Measurements from ENCODE around the gene GTF2F2.
"Not testable (repeated sequence)": the region's sequence is repeated elsewhere in the genome, so short reads cannot be mapped to it uniquely, and the experiment has no call there.

The GTF2F2 gene

DNA sequence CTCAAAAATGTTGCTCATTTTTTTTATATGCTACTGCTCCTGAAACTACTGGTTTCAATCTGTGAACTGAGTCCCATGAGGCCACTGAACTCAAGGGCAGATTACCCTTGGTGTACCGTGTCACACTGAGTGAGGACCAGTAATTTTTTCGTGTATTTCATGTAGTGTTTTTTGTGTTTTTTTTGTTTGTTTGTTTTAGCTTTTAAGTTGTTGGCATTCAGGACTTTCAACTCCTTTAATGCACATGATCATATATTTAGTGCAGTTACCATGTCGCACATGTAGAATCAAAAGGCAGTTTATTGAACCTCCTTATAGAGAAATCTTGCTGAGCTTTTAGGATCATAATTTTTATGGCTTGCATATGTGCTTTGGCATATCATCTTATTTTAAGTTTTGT lies 162.7 kb downstream of the GTF2F2 start:
- H3K27ac ChIP-seq (ENCODE audit: low read depth, low read length) = no peak overlapping the region
- no peaks in the 10 kb centered on the region for H3K27me3 ChIP-seq (ENCODE audit: insufficient read depth, low read length)
- no peak overlapping the region for H3K4me3 ChIP-seq (ENCODE audit: low read depth, low read length)
- H3K79me2 ChIP-seq (ENCODE audit: control insufficient read depth, insufficient read depth, low read length, unreplicated experiment) = no peaks in the 10 kb centered on the region
- H3K4me1 ChIP-seq (ENCODE audit: control insufficient read depth, insufficient read depth, low read length, unreplicated experiment) = peaks cover 12% of the 10 kb centered on the region
- no peak overlapping the region for H2AFZ ChIP-seq (ENCODE audit: low read length, unreplicated experiment)
- H3K36me3 ChIP-seq (ENCODE audit: insufficient read depth, low read length) = no peaks in the 10 kb centered on the region

DNA sequence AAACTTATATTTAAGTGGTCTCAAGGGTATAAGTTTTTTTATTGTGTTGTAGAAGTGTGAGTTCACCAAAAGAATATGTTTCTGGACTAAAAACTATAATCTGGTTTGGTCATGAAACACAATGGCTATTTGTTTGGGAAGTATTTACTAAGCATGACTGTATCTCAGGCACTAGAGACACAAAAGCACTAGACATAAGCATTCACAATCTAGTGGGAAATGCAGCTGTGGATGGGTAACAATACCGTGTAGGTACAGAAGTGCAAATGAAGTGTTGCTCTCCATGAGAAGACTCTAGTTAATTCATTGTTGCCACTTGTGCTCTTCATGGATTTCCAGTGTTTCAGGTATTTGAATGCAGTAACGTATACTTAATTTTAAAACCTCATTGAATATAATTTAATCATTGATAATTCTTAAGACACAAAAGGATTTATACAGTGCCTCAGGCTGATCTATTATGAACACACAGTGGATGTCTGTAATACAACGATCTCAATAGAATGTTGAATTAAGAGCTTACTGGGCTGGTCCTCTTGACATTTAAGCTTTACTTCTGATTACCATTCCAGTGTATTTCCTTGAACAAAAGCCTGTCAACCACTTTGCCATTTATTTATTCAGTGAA lies 169.7 kb downstream of the GTF2F2 start:
- H3K27me3 ChIP-seq (ENCODE audit: insufficient read depth, low read length) = no peaks in the 10 kb centered on the region
- no peak overlapping the region for H2AFZ ChIP-seq (ENCODE audit: low read length, unreplicated experiment)
- H3K79me2 ChIP-seq (ENCODE audit: control insufficient read depth, insufficient read depth, low read length, unreplicated experiment) = no peaks in the 10 kb centered on the region
- H3K36me3 ChIP-seq (ENCODE audit: insufficient read depth, low read length) = no peaks in the 10 kb centered on the region
- no peak overlapping the region for H3K27ac ChIP-seq (ENCODE audit: low read depth, low read length)
- no peaks in the 10 kb centered on the region for H3K4me1 ChIP-seq (ENCODE audit: control insufficient read depth, insufficient read depth, low read length, unreplicated experiment)
- no peak overlapping the region for H3K4me3 ChIP-seq (ENCODE audit: low read depth, low read length)

DNA sequence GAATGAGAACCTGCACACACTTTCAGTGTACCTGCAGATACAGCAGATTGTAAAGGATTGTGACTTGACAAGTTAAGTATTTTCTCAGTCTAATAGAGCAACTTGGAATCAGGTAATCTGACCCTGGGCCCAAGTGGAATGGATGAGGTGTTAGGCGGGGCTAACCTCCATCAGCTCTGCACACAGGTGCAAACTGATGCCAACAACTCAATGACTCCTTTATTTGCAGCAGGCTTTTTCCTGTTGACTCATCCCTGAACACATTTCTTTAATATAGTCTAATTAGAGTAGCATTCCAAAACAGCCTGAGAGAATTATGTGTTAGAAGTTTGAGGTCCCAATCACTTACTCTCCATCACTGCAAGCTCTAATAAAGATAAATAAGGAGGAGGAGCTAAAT lies 171.9 kb downstream of the GTF2F2 start:
- Histone ChIP-seq H3K4me3 (ENCODE audit: low read depth, low read length) (no peak overlapping the region), H3K36me3 (ENCODE audit: insufficient read depth, low read length) (no peaks in the 10 kb centered on the region), H3K79me2 (ENCODE audit: control insufficient read depth, insufficient read depth, low read length, unreplicated experiment) (no peaks in the 10 kb centered on the region), H3K4me1 (ENCODE audit: control insufficient read depth, insufficient read depth, low read length, unreplicated experiment) (no peaks in the 10 kb centered on the region), H2AFZ (ENCODE audit: low read length, unreplicated experiment) (no peak overlapping the region), H3K27me3 (ENCODE audit: insufficient read depth, low read length) (no peaks in the 10 kb centered on the region), H3K27ac (ENCODE audit: low read depth, low read length) (no peak overlapping the region)

GRCh38 chr13:45295536-45295935 lies 175.2 kb downstream of the GTF2F2 start:
- Histone ChIP-seq H3K4me1 (ENCODE audit: control insufficient read depth, insufficient read depth, low read length, unreplicated experiment) (peaks cover 7% of the 10 kb centered on the region), H3K27me3 (ENCODE audit: insufficient read depth, low read length) (no peaks in the 10 kb centered on the region), H3K36me3 (ENCODE audit: insufficient read depth, low read length) (no peaks in the 10 kb centered on the region), H3K79me2 (ENCODE audit: control insufficient read depth, insufficient read depth, low read length, unreplicated experiment) (no peaks in the 10 kb centered on the region), H3K4me3 (ENCODE audit: low read depth, low read length) (no peak overlapping the region), H2AFZ (ENCODE audit: low read length, unreplicated experiment) (no peak overlapping the region), H3K27ac (ENCODE audit: low read depth, low read length) (no peak overlapping the region)

DNA sequence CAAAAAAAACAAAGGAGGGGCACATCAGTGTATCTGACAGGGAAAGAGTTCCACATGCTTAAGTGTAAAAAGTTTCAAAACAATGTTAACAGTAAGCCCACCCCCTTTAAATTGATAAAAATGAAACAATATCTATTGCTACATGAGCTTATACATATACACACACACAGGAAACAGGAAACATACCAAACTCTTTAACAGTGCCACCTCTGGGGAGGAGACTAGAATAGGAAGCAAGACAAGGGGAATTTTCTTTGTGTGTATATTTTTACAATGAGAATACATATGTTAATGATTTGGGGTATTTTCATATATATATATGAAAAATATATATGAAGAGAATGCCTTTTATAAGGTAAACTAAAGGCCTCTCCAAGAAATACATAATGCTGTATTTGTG lies 175.9 kb downstream of the GTF2F2 start:
- H3K4me1 ChIP-seq (ENCODE audit: control insufficient read depth, insufficient read depth, low read length, unreplicated experiment) = peaks cover 7% of the 10 kb centered on the region
- H3K4me3 ChIP-seq (ENCODE audit: low read depth, low read length) = no peak overlapping the region
- no peaks in the 10 kb centered on the region for H3K27me3 ChIP-seq (ENCODE audit: insufficient read depth, low read length)
- no peak overlapping the region for H3K27ac ChIP-seq (ENCODE audit: low read depth, low read length)
- H2AFZ ChIP-seq (ENCODE audit: low read length, unreplicated experiment) = no peak overlapping the region
- no peaks in the 10 kb centered on the region for H3K36me3 ChIP-seq (ENCODE audit: insufficient read depth, low read length)
- H3K79me2 ChIP-seq (ENCODE audit: control insufficient read depth, insufficient read depth, low read length, unreplicated experiment) = no peaks in the 10 kb centered on the region

DNA sequence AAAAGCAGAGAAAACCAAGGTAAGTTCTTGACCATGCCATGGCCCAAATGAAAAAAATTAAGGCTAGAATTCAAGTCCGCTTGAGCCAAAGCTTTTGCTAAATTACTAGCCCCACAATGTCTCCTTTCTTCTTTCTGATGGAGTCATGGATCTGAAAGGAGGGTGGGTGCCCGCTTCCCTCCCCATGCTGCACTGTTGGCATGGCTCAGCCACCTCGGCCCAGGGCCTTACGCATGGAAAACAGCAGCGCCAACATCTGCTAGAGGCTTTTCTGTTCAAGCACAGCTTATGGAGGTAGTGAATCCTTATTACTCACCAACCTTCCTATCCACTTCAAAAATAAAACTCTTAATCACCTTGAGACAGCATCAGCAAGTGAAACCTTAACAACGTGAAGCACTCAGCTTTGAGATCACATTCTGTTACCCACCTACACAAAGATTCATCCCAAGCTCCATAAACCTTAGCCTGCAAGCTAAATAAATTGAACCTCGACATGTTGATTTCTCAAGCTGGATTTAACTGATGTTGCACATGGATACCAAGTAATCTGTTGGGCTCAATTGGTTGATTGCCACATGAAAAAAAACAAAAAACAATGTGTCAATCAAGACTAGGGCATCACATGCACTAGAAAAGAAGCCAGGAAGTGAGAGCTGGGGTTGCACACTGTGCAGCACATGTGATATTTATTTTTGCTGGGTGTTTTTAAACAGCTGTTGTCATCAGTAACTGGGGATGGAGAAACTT lies 177.3 kb downstream of the GTF2F2 start:
- no peaks in the 10 kb centered on the region for H3K27me3 ChIP-seq (ENCODE audit: insufficient read depth, low read length)
- no peak overlapping the region for H2AFZ ChIP-seq (ENCODE audit: low read length, unreplicated experiment)
- H3K4me1 ChIP-seq (ENCODE audit: control insufficient read depth, insufficient read depth, low read length, unreplicated experiment) = peaks cover 7% of the 10 kb centered on the region
- no peaks in the 10 kb centered on the region for H3K36me3 ChIP-seq (ENCODE audit: insufficient read depth, low read length)
- H3K4me3 ChIP-seq (ENCODE audit: low read depth, low read length) = no peak overlapping the region
- H3K27ac ChIP-seq (ENCODE audit: low read depth, low read length) = no peak overlapping the region
- no peaks in the 10 kb centered on the region for H3K79me2 ChIP-seq (ENCODE audit: control insufficient read depth, insufficient read depth, low read length, unreplicated experiment)

- no peak overlapping the region for H3K27ac ChIP-seq (ENCODE audit: low read depth, low read length)
- no peaks in the 10 kb centered on the region for H3K79me2 ChIP-seq (ENCODE audit: control insufficient read depth, insufficient read depth, low read length, unreplicated experiment)
- no peak overlapping the region for H3K4me3 ChIP-seq (ENCODE audit: low read depth, low read length)
- no peaks in the 10 kb centered on the region for H3K27me3 ChIP-seq (ENCODE audit: insufficient read depth, low read length)
- no peak overlapping the region for H2AFZ ChIP-seq (ENCODE audit: low read length, unreplicated experiment)
- peaks cover 7% of the 10 kb centered on the region for H3K4me1 ChIP-seq (ENCODE audit: control insufficient read depth, insufficient read depth, low read length, unreplicated experiment)
- H3K36me3 ChIP-seq (ENCODE audit: insufficient read depth, low read length) = no peaks in the 10 kb centered on the region
Measured at GRCh38 chr13:45298206-45298505, 177.8 kb downstream of the GTF2F2 start.

DNA sequence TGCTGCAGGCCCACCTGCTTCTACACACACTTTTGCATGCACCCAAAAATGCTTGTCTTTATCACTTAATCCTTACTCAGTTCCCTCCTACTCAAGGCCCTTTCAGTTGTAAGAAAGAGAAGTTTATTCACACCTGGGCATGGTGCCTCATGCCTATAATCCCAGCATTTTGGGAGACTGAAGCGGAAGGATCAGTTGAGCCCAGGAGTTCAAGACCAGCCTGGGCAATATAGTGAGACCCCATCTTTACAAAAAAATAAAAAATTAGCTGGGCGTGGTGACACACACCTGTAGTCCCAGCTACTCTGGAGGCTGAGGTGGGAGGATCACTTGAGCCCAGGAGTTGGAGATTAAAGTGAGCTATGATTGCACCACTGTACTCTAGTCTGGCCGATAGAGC lies 178.2 kb downstream of the GTF2F2 start:
- H3K4me3 ChIP-seq (ENCODE audit: low read depth, low read length); H3K36me3 ChIP-seq (ENCODE audit: insufficient read depth, low read length); H3K79me2 ChIP-seq (ENCODE audit: control insufficient read depth, insufficient read depth, low read length, unreplicated experiment); H3K27me3 ChIP-seq (ENCODE audit: insufficient read depth, low read length); H3K4me1 ChIP-seq (ENCODE audit: control insufficient read depth, insufficient read depth, low read length, unreplicated experiment); H3K27ac ChIP-seq (ENCODE audit: low read depth, low read length); H2AFZ ChIP-seq (ENCODE audit: low read length, unreplicated experiment): not testable (repeated sequence)

DNA sequence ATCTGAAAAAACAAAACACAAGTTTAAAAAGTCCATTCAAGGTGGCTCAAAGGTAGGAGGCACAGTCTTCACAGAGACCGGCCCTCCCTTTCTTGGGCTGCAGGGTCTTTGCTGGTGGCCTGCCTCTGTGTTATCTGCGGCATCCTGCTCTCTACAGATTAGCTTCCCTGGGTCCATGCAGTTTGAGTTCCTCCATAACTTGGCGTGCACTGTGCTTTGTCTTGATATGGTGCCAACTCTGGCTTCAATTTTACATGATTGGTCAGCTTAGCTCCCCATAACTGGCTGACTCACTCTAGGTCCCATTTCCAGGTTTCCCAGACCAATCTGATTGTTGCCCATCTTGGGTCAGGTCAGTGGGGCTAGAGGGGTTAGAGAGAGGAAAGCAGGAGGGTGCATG lies 178.9 kb downstream of the GTF2F2 start:
- Histone ChIP-seq H3K36me3 (ENCODE audit: insufficient read depth, low read length) (no peaks in the 10 kb centered on the region), H3K4me1 (ENCODE audit: control insufficient read depth, insufficient read depth, low read length, unreplicated experiment) (peaks cover 7% of the 10 kb centered on the region), H3K4me3 (ENCODE audit: low read depth, low read length) (no peak overlapping the region), H3K27me3 (ENCODE audit: insufficient read depth, low read length) (no peaks in the 10 kb centered on the region), H2AFZ (ENCODE audit: low read length, unreplicated experiment) (no peak overlapping the region), H3K27ac (ENCODE audit: low read depth, low read length) (no peak overlapping the region), H3K79me2 (ENCODE audit: control insufficient read depth, insufficient read depth, low read length, unreplicated experiment) (no peaks in the 10 kb centered on the region)

DNA sequence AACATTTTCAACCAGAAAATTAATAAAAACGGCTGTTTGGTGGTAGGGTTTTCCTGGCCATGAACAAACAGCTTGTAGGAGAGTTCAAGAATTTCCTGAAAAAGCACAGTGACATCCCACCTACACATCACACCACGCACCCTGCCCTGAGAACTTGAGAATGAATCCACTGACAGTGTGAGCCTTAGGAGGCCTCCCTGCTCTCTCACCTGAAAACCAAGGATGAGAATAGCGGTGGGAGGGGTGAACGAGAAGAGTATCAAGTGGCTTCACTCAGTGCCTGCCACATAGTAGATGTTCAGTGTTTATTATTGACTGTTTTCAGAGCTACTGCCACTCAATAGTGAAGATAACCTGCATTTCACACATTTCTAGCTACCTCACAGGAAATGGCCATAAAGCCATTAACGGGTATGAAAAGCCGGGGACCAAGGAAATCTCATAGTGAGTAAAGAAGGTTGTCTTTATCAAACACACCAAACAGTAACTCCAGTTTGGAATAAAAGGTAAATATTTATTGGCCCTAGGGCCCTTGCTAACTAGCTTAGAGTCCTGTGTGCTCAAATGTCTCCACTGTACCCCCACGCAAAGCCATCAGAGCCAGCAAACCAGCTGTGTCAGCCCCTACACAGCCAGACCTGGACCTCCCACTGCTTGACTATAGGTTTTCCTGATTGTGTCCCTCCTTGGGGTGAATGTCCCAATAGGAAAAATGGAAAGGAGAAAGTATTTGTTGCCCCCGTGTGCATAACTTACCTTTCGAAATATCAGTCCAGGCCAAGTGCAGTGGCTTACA lies 180.1 kb downstream of the GTF2F2 start:
- Histone ChIP-seq H3K4me3 (ENCODE audit: low read depth, low read length) (no peak overlapping the region), H2AFZ (ENCODE audit: low read length, unreplicated experiment) (no peak overlapping the region), H3K36me3 (ENCODE audit: insufficient read depth, low read length) (no peaks in the 10 kb centered on the region), H3K27me3 (ENCODE audit: insufficient read depth, low read length) (no peaks in the 10 kb centered on the region), H3K27ac (ENCODE audit: low read depth, low read length) (no peak overlapping the region), H3K4me1 (ENCODE audit: control insufficient read depth, insufficient read depth, low read length, unreplicated experiment) (peaks cover 7% of the 10 kb centered on the region), H3K79me2 (ENCODE audit: control insufficient read depth, insufficient read depth, low read length, unreplicated experiment) (no peaks in the 10 kb centered on the region)

GRCh38 chr13:45301263-45301662 lies 181.0 kb downstream of the GTF2F2 start:
- Histone ChIP-seq H3K4me1 (ENCODE audit: control insufficient read depth, insufficient read depth, low read length, unreplicated experiment) (peaks cover 7% of the 10 kb centered on the region), H3K27ac (ENCODE audit: low read depth, low read length) (no peak overlapping the region), H3K4me3 (ENCODE audit: low read depth, low read length) (no peak overlapping the region), H3K79me2 (ENCODE audit: control insufficient read depth, insufficient read depth, low read length, unreplicated experiment) (no peaks in the 10 kb centered on the region), H3K36me3 (ENCODE audit: insufficient read depth, low read length) (no peaks in the 10 kb centered on the region), H3K27me3 (ENCODE audit: insufficient read depth, low read length) (no peaks in the 10 kb centered on the region), H2AFZ (ENCODE audit: low read length, unreplicated experiment) (no peak overlapping the region)
